Psoas muscle (tissue), 8 donors: ENCODE results near the gene NGB. TPM values are rescaled to one million over a fixed set of nuclear protein-coding genes. Genes with fewer than 3 reads are reported as not detected.

ENCODE experiments used
- ATAC-seq, 4 donors: fragments of 200-7000 bp; cut with Tn5 transposase; one replicate each; pipeline ENCODE4 v1.9.1; 2020; ENCODE audit warnings: moderate library complexity in 3 of 4, mild to moderate bottlenecking in 2 of 4
- DNase-seq, 2 donors: peaks; one replicate each; pipeline ENCODE4 v3.0.0-alpha.2; 2020
- H3K27ac ChIP-seq: fragments of 200-600 bp; one replicate; pipeline ENCODE4 v1.8.0; 2022
- H3K27me3 ChIP-seq, 3 donors: fragments of 200-600 bp in 1 of 3; one replicate each; pipeline versions ENCODE4 v1.6.1 to v1.8.0; 2013 to 2022; ENCODE audit warnings: low read length in 2 of 3, mild to moderate bottlenecking in 2 of 3, moderate library complexity in 1 of 3; ENCODE audit not compliant: insufficient read depth in 3 of 3
- H3K36me3 ChIP-seq, 2 donors: fragments of 200-600 bp in 1 of 2; one replicate each; pipeline versions ENCODE4 v1.6.1 to v1.8.0; 2013 to 2022; ENCODE audit warnings: low read depth in 1 of 2, mild to moderate bottlenecking in 1 of 2, moderate library complexity in 1 of 2; ENCODE audit not compliant: insufficient read depth in 1 of 2
- H3K4me1 ChIP-seq: fragments of 200-600 bp; one replicate; pipeline ENCODE4 v1.8.0; 2022
- H3K4me3 ChIP-seq: fragments of 200-600 bp; one replicate; pipeline ENCODE4 v1.8.0; 2022; ENCODE audit warnings: mild to moderate bottlenecking
- H3K9me3 ChIP-seq: fragments of 200-600 bp; one replicate; pipeline ENCODE4 v1.8.0; 2022
- CTCF ChIP-seq: fragments of 200-600 bp; IDR thresholded peaks from one replicate; pipeline ENCODE4 v1.8.0; 2022; ENCODE audit warnings: antibody characterized with exemption
- WGBS, 3 donors: extraction: QIAGEN DNeasy Blood & Tissue Kit; methylation state at CpG; one replicate each; pipeline versions ENCODE4 v1.1.6 to v1.1.7; 2013; 5-methylcytosine and 5-hydroxymethylcytosine counted together
- intact Hi-C, 2 donors: fragments of 100-400 bp; cut with DNase I; formaldehyde crosslinking; loops; one replicate each; pipeline versions ENCODE4 v1.11.0 to v1.14.2; 2022
- polyA plus RNA-seq, 3 donors: library from polyadenylated mRNA; stranded (reverse); fragments of 200-250 nt; gene quantifications; one replicate each; pipeline ENCODE4 v1.2.3, GENCODE V29; 2013
- total RNA-seq, 4 donors: library from RNA; stranded (reverse); fragmentation: NEBNext Ultra II Directional in 2 of 4; extraction: Animal tissue kit (Norgen Biotek cat#: 25700) in 2 of 4; gene quantifications; one replicate each; pipeline versions ENCODE4 v1.2.1 to v1.2.4, GENCODE V29; 2021 to 2023
- donor health status: healthy with polysubstance abuse.
- donor health status: DM: no; HTN: no; CAD: no; lungs with moderate emphysema.
- donor health status: Bipolar disorder and iron deficiency.
- donor health status: healthy.
- donor health status: DM: yes; HTN: yes; CAD: no.
- donor health status: DM: no; HTN: no; CAD: no.
- donor health status: DM: no; HTN: no; CAD: no.
- donor health status: DM: yes; HTN: yes; CAD: no.

The NGB gene
- total and polyA plus RNA-seq, 7 donors: 0.01 TPM; not detected in 6

GRCh38 chr14:77241955-77242354, 29.1 kb downstream of the NGB start:
- WGBS, 3 donors: 45 to 56% (median 55%) methylated on average over 2 of the region's 2 CpGs
- Histone ChIP-seq H3K27me3 (no peaks in the 10 kb centered on the region), H3K4me1 (no peaks in the 10 kb centered on the region), H3K4me3 (no peak overlapping the region), H3K9me3 (no peaks in the 10 kb centered on the region), H3K27ac (no peak overlapping the region), H3K36me3 (no peaks in the 10 kb centered on the region)
- ATAC-seq (no peak), DNase-seq (peak in 1 of 2 donors; percentile 0)
- no peak for TF ChIP-seq CTCF
- intact Hi-C loops: no loop called here

- 75 to 78% (median 77%) methylated on average over 15 of the region's 15 CpGs for WGBS, 3 donors
- Histone ChIP-seq H3K27ac (no peak overlapping the region), H3K27me3 (no peaks in the 10 kb centered on the region), H3K9me3 (no peaks in the 10 kb centered on the region), H3K36me3 (no peaks in the 10 kb centered on the region), H3K4me3 (no peak overlapping the region), H3K4me1 (no peaks in the 10 kb centered on the region)
- intact Hi-C loops: no loop called here
- ATAC-seq (no peak), DNase-seq (peak in 1 of 2 donors; percentile 36)
- TF ChIP-seq CTCF: no peak
Observed at GRCh38 chr14:77240336-77240915, 30.6 kb downstream of the NGB start.

- no peak for TF ChIP-seq CTCF
- H3K4me1 ChIP-seq: no peaks in the 10 kb centered on the region
- H3K36me3 ChIP-seq: no peaks in the 10 kb centered on the region
- intact Hi-C loops: no loop called here
- ATAC-seq (no peak), DNase-seq (no peak)
- 90 to 92% (median 91%) methylated on average over 16 of the region's 16 CpGs for WGBS, 3 donors
- no peak overlapping the region for H3K27ac ChIP-seq
- H3K4me3 ChIP-seq: no peak overlapping the region
- H3K27me3 ChIP-seq: no peaks in the 10 kb centered on the region
- no peaks in the 10 kb centered on the region for H3K9me3 ChIP-seq
Observed at GRCh38 chr14:77239412-77239811, 31.6 kb downstream of the NGB start.

GRCh38 chr14:77238996-77239395, 32.0 kb downstream of the NGB start:
- H3K27me3 ChIP-seq: no peaks in the 10 kb centered on the region
- no peak for TF ChIP-seq CTCF
- no peak overlapping the region for H3K27ac ChIP-seq
- H3K36me3 ChIP-seq: no peaks in the 10 kb centered on the region
- H3K9me3 ChIP-seq: no peaks in the 10 kb centered on the region
- no peak overlapping the region for H3K4me3 ChIP-seq
- no peaks in the 10 kb centered on the region for H3K4me1 ChIP-seq
- intact Hi-C loops: no loop called here
- WGBS, 3 donors: 51 to 57% (median 55%) methylated on average over 4 of the region's 4 CpGs
- ATAC-seq (no peak), DNase-seq (no peak)

- Histone ChIP-seq H3K4me1 (no peaks in the 10 kb centered on the region), H3K27ac (no peak overlapping the region), H3K27me3 (no peaks in the 10 kb centered on the region), H3K4me3 (no peak overlapping the region), H3K36me3 (no peaks in the 10 kb centered on the region), H3K9me3 (no peaks in the 10 kb centered on the region)
- no peak for TF ChIP-seq CTCF
- ATAC-seq: no peak
- WGBS, 3 donors: 42 to 54% (median 45%) methylated on average over 3 of the region's 3 CpGs
- no peak for DNase-seq
- intact Hi-C loops: no loop called here
Observed at GRCh38 chr14:77238356-77238755, 32.6 kb downstream of the NGB start.
